H9 (cell line): ENCODE results near the gene EHD3. TPM values are rescaled to one million over a fixed set of nuclear protein-coding genes. Genes with fewer than 3 reads are reported as not detected.

Source experiments
- DNase-seq: peaks from one replicate; pipeline ENCODE4 v3.0.0-alpha.2; 2017
- H2AFZ ChIP-seq: one replicate; pipeline ENCODE4 v1.6.1; 2013; ENCODE audit warnings: mild to moderate bottlenecking, low read length, control low read depth, moderate library complexity
- H2AK5ac ChIP-seq: 2 replicates; pipeline ENCODE4 v1.6.1; 2013; ENCODE audit warnings: low read length, control low read depth, mixed read lengths; ENCODE audit not compliant: insufficient read length
- H2BK120ac ChIP-seq: one replicate; pipeline ENCODE4 v1.6.1; 2013; ENCODE audit warnings: low read depth, mild to moderate bottlenecking, low read length, control low read depth, inconsistent platforms; ENCODE audit not compliant: poor library complexity, severe bottlenecking
- H2BK12ac ChIP-seq: 2 replicates; pipeline ENCODE4 v1.6.1; 2013; ENCODE audit warnings: low read length, control low read depth, mixed read lengths, low read depth; ENCODE audit not compliant: insufficient read length
- H2BK15ac ChIP-seq: 2 replicates; pipeline ENCODE4 v1.6.1; 2013; ENCODE audit warnings: low read depth, low read length, control low read depth
- H2BK20ac ChIP-seq: one replicate; pipeline ENCODE4 v1.6.1; 2013; ENCODE audit warnings: low read depth, mild to moderate bottlenecking, low read length, control low read depth, inconsistent platforms; ENCODE audit not compliant: poor library complexity, severe bottlenecking
- H2BK5ac ChIP-seq: 2 replicates; pipeline ENCODE4 v1.6.1; 2013; ENCODE audit warnings: low read length, control low read depth, mixed read lengths; ENCODE audit not compliant: insufficient read length
- H3K14ac ChIP-seq: 2 replicates; pipeline ENCODE4 v1.6.1; 2013; ENCODE audit warnings: low read length, control low read depth; ENCODE audit not compliant: insufficient read depth
- H3K18ac ChIP-seq: 2 replicates; pipeline ENCODE4 v1.6.1; 2013; ENCODE audit warnings: low read depth, mild to moderate bottlenecking, mixed read lengths, low read length, control low read depth; ENCODE audit not compliant: insufficient read length
- H3K23ac ChIP-seq: 2 replicates; pipeline ENCODE4 v1.6.1; 2013; ENCODE audit warnings: low read length, control low read depth, mixed read lengths, low read depth; ENCODE audit not compliant: insufficient read length
- H3K23me2 ChIP-seq: 2 replicates; pipeline ENCODE4 v1.6.1; 2013; ENCODE audit warnings: low read depth, mild to moderate bottlenecking, mixed read lengths, low read length, control low read depth; ENCODE audit not compliant: insufficient read length, poor library complexity, severe bottlenecking
- H3K27ac ChIP-seq: 2 replicates; pipeline ENCODE4 v1.5.1; 2013; ENCODE audit warnings: low read length, control low read depth, mixed read lengths, low read depth; ENCODE audit not compliant: insufficient read length
- H3K27me3 ChIP-seq: 2 replicates; pipeline ENCODE4 v1.6.1; 2013; ENCODE audit warnings: low read length, control low read depth, inconsistent platforms; ENCODE audit not compliant: insufficient read depth
- H3K4ac ChIP-seq: 2 replicates; pipeline ENCODE4 v1.6.1; 2013; ENCODE audit warnings: low read depth, mild to moderate bottlenecking, control low read depth, inconsistent platforms, low read length, moderate library complexity
- H3K4me1 ChIP-seq: 2 replicates; pipeline ENCODE4 v1.6.1; 2013; ENCODE audit warnings: low read length, control low read depth, inconsistent platforms; ENCODE audit not compliant: insufficient read depth
- H3K4me2 ChIP-seq: 2 replicates; pipeline ENCODE4 v1.6.1; 2013; ENCODE audit warnings: low read length, control low read depth, mixed read lengths; ENCODE audit not compliant: insufficient read length, insufficient read depth
- H3K56ac ChIP-seq: 2 replicates; pipeline ENCODE4 v1.6.1; 2013; ENCODE audit warnings: low read depth, mild to moderate bottlenecking, mixed read lengths, low read length, control low read depth; ENCODE audit not compliant: insufficient read length
- H3K79me1 ChIP-seq: 2 replicates; pipeline ENCODE4 v1.6.1; 2013; ENCODE audit warnings: low read depth, mild to moderate bottlenecking, moderate library complexity, low read length, control low read depth, inconsistent platforms; ENCODE audit not compliant: insufficient read depth, poor library complexity, severe bottlenecking
- H3K79me2 ChIP-seq: 2 replicates; pipeline ENCODE4 v1.6.1; 2013; ENCODE audit warnings: low read length, control low read depth, inconsistent platforms; ENCODE audit not compliant: insufficient read depth
- H3K9ac ChIP-seq: 2 replicates; pipeline ENCODE4 v1.6.1; 2013; ENCODE audit warnings: low read length, control low read depth, mixed read lengths; ENCODE audit not compliant: insufficient read length; ENCODE audit errors: extremely low read depth
- H3K9me3 ChIP-seq: one replicate; pipeline ENCODE4 v1.6.1; 2013; ENCODE audit warnings: low read depth, low read length, inconsistent platforms; ENCODE audit not compliant: control insufficient read depth
- H3T11ph ChIP-seq: one replicate; pipeline ENCODE4 v1.6.1; 2013; ENCODE audit warnings: mild to moderate bottlenecking, low read length, control low read depth, inconsistent platforms
- H4K20me1 ChIP-seq: one replicate; pipeline ENCODE4 v1.6.1; 2013; ENCODE audit not compliant: control insufficient read depth, insufficient read length, insufficient read depth
- H4K5ac ChIP-seq: 2 replicates; pipeline ENCODE4 v1.6.1; 2013; ENCODE audit warnings: low read depth, mild to moderate bottlenecking, mixed read lengths, low read length, control low read depth; ENCODE audit not compliant: insufficient read length
- H4K8ac ChIP-seq: replicated peaks from 2 replicates; pipeline ENCODE4 v1.6.1; 2013; ENCODE audit warnings: low read length, control low read depth, mixed read lengths, low read depth; ENCODE audit not compliant: insufficient read length
- H4K91ac ChIP-seq: 2 replicates; pipeline ENCODE4 v1.6.1; 2013; ENCODE audit warnings: low read depth, mild to moderate bottlenecking, moderate library complexity, mixed read lengths, low read length, control low read depth; ENCODE audit not compliant: insufficient read length
- H3K27ac Mint-ChIP-seq, 3 experiments: 2 replicates in 2 of 3; 3 replicates in 1 of 3; pipeline ENCODE4 v1.8.0; 2020 to 2021; ENCODE audit warnings: mixed read lengths in 3 of 3, mild to moderate bottlenecking in 1 of 3, moderate library complexity in 1 of 3
- H3K27me3 Mint-ChIP-seq: 2 replicates; pipeline ENCODE4 v1.8.0; 2021; ENCODE audit warnings: low read depth, mild to moderate bottlenecking, moderate library complexity, mixed read lengths
- H3K36me3 Mint-ChIP-seq, 3 experiments: 2 replicates in 2 of 3; 3 replicates in 1 of 3; pipeline ENCODE4 v1.8.0; 2020 to 2021; ENCODE audit warnings: low read depth in 3 of 3, mixed read lengths in 3 of 3; ENCODE audit not compliant: insufficient read depth in 1 of 3
- H3K4me1 Mint-ChIP-seq, 2 experiments: 2 replicates each; pipeline ENCODE4 v1.8.0; 2020; ENCODE audit warnings: mixed read lengths in 2 of 2
- H3K4me3 Mint-ChIP-seq, 2 experiments: 2 replicates in 1 of 2; 3 replicates in 1 of 2; pipeline ENCODE4 v1.8.0; 2020 to 2021; ENCODE audit warnings: mild to moderate bottlenecking in 2 of 2, mixed read lengths in 2 of 2, moderate library complexity in 1 of 2
- H3K9me3 Mint-ChIP-seq, 2 experiments: 2 replicates in 1 of 2; 3 replicates in 1 of 2; pipeline ENCODE4 v1.8.0; 2020; ENCODE audit warnings: mild to moderate bottlenecking in 2 of 2, mixed read lengths in 2 of 2, moderate library complexity in 1 of 2
- WGBS: extraction: QIAGEN DNeasy Blood & Tissue Kit; methylation state at CpG from one replicate; pipeline ENCODE4 v1.1.7; 2013; ENCODE audit warnings: missing lambda C conversion rate, low lambda C conversion rate, mixed read lengths; ENCODE audit not compliant: insufficient read length; ENCODE audit errors: extremely low coverage; 5-methylcytosine and 5-hydroxymethylcytosine counted together
- total RNA-seq: library from RNA; stranded (reverse); gene quantifications from 2 replicates; pipeline ENCODE4 v1.2.1, GENCODE V29; 2021
- TF ChIP-seq, protein P1 (sequence below): fragments of 200-600 bp; sonication (generic); conservative IDR thresholded peaks from 3 replicates; pipeline ENCODE4 v1.8.0; 2021; ENCODE audit warnings: antibody characterized with exemption, mild to moderate bottlenecking

The EHD3 gene
- total RNA-seq, 1 experiment from 2014 or later = 8.3 TPM

DNA sequence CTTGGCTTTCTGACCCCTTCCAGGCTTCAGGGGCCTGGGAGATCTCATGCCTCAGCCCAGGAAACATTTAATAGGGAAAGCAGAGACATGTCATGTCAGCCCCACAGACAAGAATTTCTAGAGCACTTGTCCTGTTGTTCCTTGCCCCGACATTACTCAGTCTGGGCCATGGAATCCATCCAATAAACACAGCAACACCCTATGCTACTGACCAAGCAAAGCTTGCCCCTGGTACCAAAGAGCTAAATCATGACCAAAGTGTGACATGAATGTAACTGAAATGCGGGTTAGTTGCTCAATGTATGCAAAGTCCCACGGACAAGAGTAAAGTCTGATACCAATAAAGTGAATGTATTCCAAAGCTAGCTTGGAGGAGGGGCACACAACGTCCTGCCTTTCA, 35.1 kb downstream of the EHD3 start:
- H3K79me2 ChIP-seq = no peaks in the 10 kb centered on the region; the same call in 1 of the 2 replicates
- no peak overlapping the region for H3K27ac ChIP-seq
- no peak overlapping the region for H3K23ac ChIP-seq
- H3K27ac Mint-ChIP-seq = peak overlapping the region in 1 of 3 experiments; percentile 56; a peak in 2 of 7 replicates
- TF ChIP-seq, protein P1, sequence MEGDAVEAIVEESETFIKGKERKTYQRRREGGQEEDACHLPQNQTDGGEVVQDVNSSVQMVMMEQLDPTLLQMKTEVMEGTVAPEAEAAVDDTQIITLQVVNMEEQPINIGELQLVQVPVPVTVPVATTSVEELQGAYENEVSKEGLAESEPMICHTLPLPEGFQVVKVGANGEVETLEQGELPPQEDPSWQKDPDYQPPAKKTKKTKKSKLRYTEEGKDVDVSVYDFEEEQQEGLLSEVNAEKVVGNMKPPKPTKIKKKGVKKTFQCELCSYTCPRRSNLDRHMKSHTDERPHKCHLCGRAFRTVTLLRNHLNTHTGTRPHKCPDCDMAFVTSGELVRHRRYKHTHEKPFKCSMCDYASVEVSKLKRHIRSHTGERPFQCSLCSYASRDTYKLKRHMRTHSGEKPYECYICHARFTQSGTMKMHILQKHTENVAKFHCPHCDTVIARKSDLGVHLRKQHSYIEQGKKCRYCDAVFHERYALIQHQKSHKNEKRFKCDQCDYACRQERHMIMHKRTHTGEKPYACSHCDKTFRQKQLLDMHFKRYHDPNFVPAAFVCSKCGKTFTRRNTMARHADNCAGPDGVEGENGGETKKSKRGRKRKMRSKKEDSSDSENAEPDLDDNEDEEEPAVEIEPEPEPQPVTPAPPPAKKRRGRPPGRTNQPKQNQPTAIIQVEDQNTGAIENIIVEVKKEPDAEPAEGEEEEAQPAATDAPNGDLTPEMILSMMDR = no peak
- peaks cover 3 to 16% (median 16%) of the 10 kb centered on the region in 3 experiments; a peak in 4 of 7 replicates for H3K36me3 Mint-ChIP-seq
- H3K9me3 Mint-ChIP-seq = no peaks in the 10 kb centered on the region
- WGBS = no CpG with 5 or more reads among the region's 4 CpGs
- no peak overlapping the region for H3K56ac ChIP-seq
- peaks cover 34 to 35% of the 10 kb centered on the region in 2 experiments for H3K4me1 Mint-ChIP-seq
- no peaks in the 10 kb centered on the region for H4K20me1 ChIP-seq
- H2BK15ac ChIP-seq = no peak overlapping the region
- no peak overlapping the region for H3T11ph ChIP-seq
- no peak for DNase-seq
- no peak overlapping the region for H2BK120ac ChIP-seq
- no peak overlapping the region for H3K4ac ChIP-seq
- H3K27me3 Mint-ChIP-seq = no peaks in the 10 kb centered on the region
- H2AFZ ChIP-seq = no peak overlapping the region
- no peak overlapping the region for H2BK5ac ChIP-seq
- no peak overlapping the region for H4K8ac ChIP-seq
- no peak overlapping the region for H3K9ac ChIP-seq
- H2AK5ac ChIP-seq = no peak overlapping the region
- H4K91ac ChIP-seq = no peak overlapping the region
- no peaks in the 10 kb centered on the region for H3K9me3 ChIP-seq
- no peaks in the 10 kb centered on the region for H3K27me3 ChIP-seq
- H2BK12ac ChIP-seq = no peak overlapping the region
- no peak overlapping the region for H3K4me3 Mint-ChIP-seq
- H3K14ac ChIP-seq = no peak overlapping the region
- no peak overlapping the region for H4K5ac ChIP-seq
- no peak overlapping the region for H3K18ac ChIP-seq
- no peak overlapping the region for H2BK20ac ChIP-seq
- H3K4me1 ChIP-seq = peaks cover 7% of the 10 kb centered on the region; the same call in 1 of the 2 replicates
- H3K4me2 ChIP-seq = no peak overlapping the region
- no peaks in the 10 kb centered on the region for H3K23me2 ChIP-seq
- no peaks in the 10 kb centered on the region for H3K79me1 ChIP-seq
